SK-N-SH treated with all-trans-retinoic acid at 6 μM for 48 hours (cell line): ENCODE data around the gene EIF5AL1.
"Not testable (repeated sequence)": the region's sequence is repeated elsewhere in the genome, so short reads cannot be mapped to it uniquely, and the experiment has no call there.

Experiments used
- ATAC-seq: fragments of 200-7000 bp; cut with Tn5 transposase; 3 replicates; pipeline ENCODE4 v1.9.1; 2020; ENCODE audit warnings: mild to moderate bottlenecking, moderate library complexity
- ARNTL ChIP-seq: fragments of 450-650 bp; formaldehyde crosslinking; IDR thresholded peaks from 2 replicates; pipeline ENCODE4 v1.5.0; 2020; ENCODE audit warnings: low read depth, mild to moderate bottlenecking, moderate library complexity, borderline replicate concordance
- BACH2 ChIP-seq: fragments of 250-450 bp; sonication (Bioruptor Pico); IDR thresholded peaks from 2 replicates; pipeline ENCODE4 v1.9.0; 2021; ENCODE audit warnings: mild to moderate bottlenecking, borderline replicate concordance
- CSDC2 ChIP-seq: fragments of 250-450 bp; sonication (Bioruptor Pico); IDR thresholded peaks from 2 replicates; pipeline ENCODE4 v1.5.0; 2020; ENCODE audit warnings: mild to moderate bottlenecking, moderate library complexity
- ESRRG ChIP-seq: fragments of 250-450 bp; sonication (Bioruptor Pico); IDR thresholded peaks from 2 replicates; pipeline ENCODE4 v1.6.1; 2021; ENCODE audit warnings: mild to moderate bottlenecking
- GLIS3 ChIP-seq: fragments of 250-450 bp; sonication (Bioruptor Pico); IDR thresholded peaks from 2 replicates; pipeline ENCODE4 v1.5.0; 2020; ENCODE audit warnings: mild to moderate bottlenecking, moderate library complexity
- PPARA ChIP-seq: fragments of 250-450 bp; sonication (Bioruptor Pico); IDR thresholded peaks from 2 replicates; pipeline ENCODE4 v1.5.0; 2020; ENCODE audit warnings: mild to moderate bottlenecking, borderline replicate concordance
- RARB ChIP-seq: fragments of 250-450 bp; sonication (Bioruptor Pico); IDR thresholded peaks from 2 replicates; pipeline ENCODE4 v1.8.0; 2021; ENCODE audit warnings: mild to moderate bottlenecking, moderate library complexity
- SNAI2 ChIP-seq: fragments of 250-450 bp; sonication (Bioruptor Pico); IDR thresholded peaks from 2 replicates; pipeline ENCODE4 v1.5.0; 2020; ENCODE audit warnings: mild to moderate bottlenecking, moderate library complexity
- TOX ChIP-seq: fragments of 250-450 bp; sonication (Bioruptor Pico); IDR thresholded peaks from 2 replicates; pipeline ENCODE4 v1.8.0; 2021; ENCODE audit warnings: mild to moderate bottlenecking, moderate library complexity, borderline replicate concordance
- ZFP3 ChIP-seq: fragments of 250-450 bp; sonication (Bioruptor Pico); IDR thresholded peaks from 2 replicates; pipeline ENCODE4 v1.5.0; 2020; ENCODE audit warnings: mild to moderate bottlenecking, moderate library complexity
- ZFP30 ChIP-seq: fragments of 450-650 bp; formaldehyde crosslinking; IDR thresholded peaks from 2 replicates; pipeline ENCODE4 v1.5.0; 2022; ENCODE audit warnings: mild to moderate bottlenecking, moderate library complexity
- ZNF70 ChIP-seq: fragments of 450-650 bp; formaldehyde crosslinking; IDR thresholded peaks from 2 replicates; pipeline ENCODE4 v1.5.0; 2020; ENCODE audit warnings: mild to moderate bottlenecking, moderate library complexity
- ZNF8 ChIP-seq: fragments of 450-650 bp; formaldehyde crosslinking; IDR thresholded peaks from 2 replicates; pipeline ENCODE4 v1.5.0; 2020; ENCODE audit warnings: mild to moderate bottlenecking, moderate library complexity
- TF ChIP-seq, protein P1 (sequence below): fragments of 250-450 bp; sonication (Bioruptor Pico); IDR thresholded peaks from 2 replicates; pipeline ENCODE4 v1.5.0; 2020; ENCODE audit warnings: mild to moderate bottlenecking, moderate library complexity
- TF ChIP-seq, protein P2 (sequence below): fragments of 250-450 bp; sonication (Bioruptor Pico); IDR thresholded peaks from 2 replicates; pipeline ENCODE4 v1.8.0; 2021; ENCODE audit warnings: low read depth, mild to moderate bottlenecking, moderate library complexity, borderline replicate concordance
- TF ChIP-seq, protein P3 (sequence below): fragments of 250-450 bp; sonication (Bioruptor Pico); IDR thresholded peaks from 2 replicates; pipeline ENCODE4 v1.5.1; 2020; ENCODE audit warnings: low read depth, mild to moderate bottlenecking, moderate library complexity
- TF ChIP-seq, protein P4 (sequence below): fragments of 250-450 bp; sonication (Bioruptor Pico); IDR thresholded peaks from 2 replicates; pipeline ENCODE4 v1.8.0; 2020; ENCODE audit warnings: mild to moderate bottlenecking, moderate library complexity, borderline replicate concordance

EIF5AL1 gene

DNA sequence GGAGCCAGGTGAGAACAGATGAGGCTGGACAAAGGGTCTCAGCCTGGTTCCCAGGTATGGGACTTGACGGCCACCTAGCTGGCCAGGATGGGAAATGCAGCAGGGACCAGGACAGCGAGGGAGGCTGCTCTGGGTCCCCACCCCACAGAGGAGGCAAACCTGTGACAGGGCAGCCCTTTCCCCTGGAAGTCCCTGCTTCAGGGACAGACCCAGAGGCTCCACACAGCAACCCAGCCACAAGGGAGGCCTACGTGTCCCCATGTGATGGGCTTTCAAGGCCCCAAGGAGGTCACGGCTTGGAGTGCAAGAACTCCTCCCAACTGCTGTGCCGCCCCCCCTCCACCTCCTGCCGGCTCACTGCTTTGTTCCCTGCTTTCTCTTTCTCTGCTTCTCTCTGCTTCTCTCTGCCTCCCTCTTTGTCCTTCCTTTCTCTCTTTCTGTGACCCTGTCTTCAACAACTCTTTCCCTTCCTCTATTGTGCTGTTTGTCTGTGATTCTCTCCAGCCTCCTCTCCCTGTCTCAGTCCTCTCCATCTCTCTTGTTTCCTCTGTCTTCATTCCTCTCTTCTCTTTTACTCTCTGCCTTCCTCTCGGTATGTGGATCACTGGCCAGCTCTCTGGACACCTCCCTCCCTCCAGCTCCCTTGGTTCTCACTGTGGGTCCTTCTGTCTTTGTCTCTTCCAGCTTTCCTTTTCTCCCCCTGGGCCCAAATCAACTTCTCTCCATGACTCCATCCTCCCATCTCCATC is 9.6 kb upstream of the EIF5AL1 start (continued):
- TF ChIP-seq, protein P1, sequence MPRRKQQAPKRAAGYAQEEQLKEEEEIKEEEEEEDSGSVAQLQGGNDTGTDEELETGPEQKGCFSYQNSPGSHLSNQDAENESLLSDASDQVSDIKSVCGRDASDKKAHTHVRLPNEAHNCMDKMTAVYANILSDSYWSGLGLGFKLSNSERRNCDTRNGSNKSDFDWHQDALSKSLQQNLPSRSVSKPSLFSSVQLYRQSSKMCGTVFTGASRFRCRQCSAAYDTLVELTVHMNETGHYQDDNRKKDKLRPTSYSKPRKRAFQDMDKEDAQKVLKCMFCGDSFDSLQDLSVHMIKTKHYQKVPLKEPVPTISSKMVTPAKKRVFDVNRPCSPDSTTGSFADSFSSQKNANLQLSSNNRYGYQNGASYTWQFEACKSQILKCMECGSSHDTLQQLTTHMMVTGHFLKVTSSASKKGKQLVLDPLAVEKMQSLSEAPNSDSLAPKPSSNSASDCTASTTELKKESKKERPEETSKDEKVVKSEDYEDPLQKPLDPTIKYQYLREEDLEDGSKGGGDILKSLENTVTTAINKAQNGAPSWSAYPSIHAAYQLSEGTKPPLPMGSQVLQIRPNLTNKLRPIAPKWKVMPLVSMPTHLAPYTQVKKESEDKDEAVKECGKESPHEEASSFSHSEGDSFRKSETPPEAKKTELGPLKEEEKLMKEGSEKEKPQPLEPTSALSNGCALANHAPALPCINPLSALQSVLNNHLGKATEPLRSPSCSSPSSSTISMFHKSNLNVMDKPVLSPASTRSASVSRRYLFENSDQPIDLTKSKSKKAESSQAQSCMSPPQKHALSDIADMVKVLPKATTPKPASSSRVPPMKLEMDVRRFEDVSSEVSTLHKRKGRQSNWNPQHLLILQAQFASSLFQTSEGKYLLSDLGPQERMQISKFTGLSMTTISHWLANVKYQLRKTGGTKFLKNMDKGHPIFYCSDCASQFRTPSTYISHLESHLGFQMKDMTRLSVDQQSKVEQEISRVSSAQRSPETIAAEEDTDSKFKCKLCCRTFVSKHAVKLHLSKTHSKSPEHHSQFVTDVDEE (CRISPR knock-in tag), result no peak
- no peak for TF ChIP-seq SNAI2 (CRISPR knock-in tag)
- no peak for TF ChIP-seq ARNTL
- TF ChIP-seq RARB (CRISPR knock-in tag), result no peak
- no peak for TF ChIP-seq ZNF8 (CRISPR knock-in tag)
- no peak for TF ChIP-seq GLIS3
- TF ChIP-seq, protein P2, sequence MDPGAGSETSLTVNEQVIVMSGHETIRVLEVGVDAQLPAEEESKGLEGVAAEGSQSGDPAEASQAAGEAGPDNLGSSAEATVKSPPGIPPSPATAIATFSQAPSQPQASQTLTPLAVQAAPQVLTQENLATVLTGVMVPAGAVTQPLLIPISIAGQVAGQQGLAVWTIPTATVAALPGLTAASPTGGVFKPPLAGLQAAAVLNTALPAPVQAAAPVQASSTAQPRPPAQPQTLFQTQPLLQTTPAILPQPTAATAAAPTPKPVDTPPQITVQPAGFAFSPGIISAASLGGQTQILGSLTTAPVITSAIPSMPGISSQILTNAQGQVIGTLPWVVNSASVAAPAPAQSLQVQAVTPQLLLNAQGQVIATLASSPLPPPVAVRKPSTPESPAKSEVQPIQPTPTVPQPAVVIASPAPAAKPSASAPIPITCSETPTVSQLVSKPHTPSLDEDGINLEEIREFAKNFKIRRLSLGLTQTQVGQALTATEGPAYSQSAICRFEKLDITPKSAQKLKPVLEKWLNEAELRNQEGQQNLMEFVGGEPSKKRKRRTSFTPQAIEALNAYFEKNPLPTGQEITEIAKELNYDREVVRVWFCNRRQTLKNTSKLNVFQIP (CRISPR knock-in tag), result no peak

DNA sequence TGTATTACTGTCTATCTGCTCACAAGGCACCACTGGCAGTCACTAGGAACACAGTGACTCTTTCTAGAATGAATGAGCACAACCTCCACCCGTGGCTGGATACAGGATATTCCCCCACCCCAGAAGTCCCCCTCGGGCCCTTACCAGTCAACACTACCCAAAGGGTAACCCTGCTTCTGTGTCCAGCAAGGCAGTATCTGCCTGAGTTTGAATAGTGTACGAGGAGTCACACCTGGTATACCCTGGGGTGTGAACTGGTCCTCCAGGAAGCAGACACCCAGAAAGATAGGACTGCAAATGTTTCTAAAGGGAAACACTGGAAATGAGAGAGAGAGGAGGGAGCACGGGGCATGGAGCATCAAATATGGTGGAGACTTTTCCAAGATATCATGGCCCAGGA is 8.5 kb upstream of the EIF5AL1 start:
- not testable (repeated sequence) for ATAC-seq

DNA sequence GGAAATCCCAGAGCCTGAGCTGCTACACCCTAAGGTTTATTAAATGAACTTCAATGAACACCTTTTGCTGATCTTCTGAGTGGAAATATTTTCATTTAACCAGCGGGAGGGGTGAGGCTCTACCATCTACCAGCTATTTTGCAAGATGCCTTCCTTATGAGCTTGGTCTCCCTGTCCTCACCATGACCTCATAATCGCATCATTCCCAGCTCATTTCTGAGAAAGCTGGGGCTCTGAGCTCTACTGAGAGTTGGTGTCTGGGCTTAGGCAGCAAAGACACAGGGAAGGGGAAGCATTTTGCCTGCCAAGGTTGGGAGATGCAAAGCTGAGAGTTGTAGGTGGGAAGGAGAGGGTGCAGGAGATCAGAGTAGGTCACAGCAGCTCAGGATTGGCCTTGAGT is 7.8 kb upstream of the EIF5AL1 start:
- ATAC-seq, result not testable (repeated sequence)

DNA sequence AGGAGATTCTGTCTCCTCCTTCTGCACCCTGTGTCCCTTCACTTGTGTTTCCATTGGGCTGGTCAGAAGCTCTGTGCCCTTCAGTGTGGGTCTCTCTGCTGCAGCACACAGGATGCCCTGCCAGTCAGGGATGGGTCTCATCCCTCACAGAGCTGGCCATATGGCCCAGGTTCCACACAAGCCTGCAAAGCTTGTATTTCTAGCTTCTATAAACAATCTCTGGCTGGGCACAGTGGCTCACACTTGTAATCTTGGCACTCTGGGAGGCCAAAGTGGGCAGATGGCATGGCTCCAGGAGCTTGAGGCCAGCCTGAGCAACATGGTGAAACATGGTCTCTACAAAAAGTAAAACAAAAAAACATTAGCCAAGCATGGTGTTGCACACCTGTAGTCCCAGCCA is 7.0 kb upstream of the EIF5AL1 start:
- ATAC-seq, result not testable (repeated sequence)

DNA sequence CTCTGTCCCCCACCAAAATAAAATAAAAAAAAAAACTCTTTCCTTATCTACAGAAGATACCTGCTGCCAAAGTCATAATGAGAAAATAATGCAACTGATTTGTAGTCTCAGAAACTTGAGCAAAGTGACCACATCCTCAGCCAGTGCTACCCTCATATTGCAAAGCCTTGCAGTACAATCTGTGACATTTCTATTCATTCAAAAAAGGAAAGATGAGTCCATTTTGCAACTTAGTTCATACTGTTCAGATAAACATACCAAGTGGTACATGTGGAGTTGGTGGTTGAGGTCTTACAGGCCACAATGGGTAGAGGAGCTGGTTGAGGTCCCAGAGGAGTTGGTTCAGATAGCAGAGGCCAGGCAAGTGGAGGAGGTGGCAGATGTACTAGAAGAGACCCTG is 6.5 kb upstream of the EIF5AL1 start:
- ATAC-seq, result no peak
- TF ChIP-seq ARNTL (no peak), ZFP3 (CRISPR knock-in tag) (no peak)

DNA sequence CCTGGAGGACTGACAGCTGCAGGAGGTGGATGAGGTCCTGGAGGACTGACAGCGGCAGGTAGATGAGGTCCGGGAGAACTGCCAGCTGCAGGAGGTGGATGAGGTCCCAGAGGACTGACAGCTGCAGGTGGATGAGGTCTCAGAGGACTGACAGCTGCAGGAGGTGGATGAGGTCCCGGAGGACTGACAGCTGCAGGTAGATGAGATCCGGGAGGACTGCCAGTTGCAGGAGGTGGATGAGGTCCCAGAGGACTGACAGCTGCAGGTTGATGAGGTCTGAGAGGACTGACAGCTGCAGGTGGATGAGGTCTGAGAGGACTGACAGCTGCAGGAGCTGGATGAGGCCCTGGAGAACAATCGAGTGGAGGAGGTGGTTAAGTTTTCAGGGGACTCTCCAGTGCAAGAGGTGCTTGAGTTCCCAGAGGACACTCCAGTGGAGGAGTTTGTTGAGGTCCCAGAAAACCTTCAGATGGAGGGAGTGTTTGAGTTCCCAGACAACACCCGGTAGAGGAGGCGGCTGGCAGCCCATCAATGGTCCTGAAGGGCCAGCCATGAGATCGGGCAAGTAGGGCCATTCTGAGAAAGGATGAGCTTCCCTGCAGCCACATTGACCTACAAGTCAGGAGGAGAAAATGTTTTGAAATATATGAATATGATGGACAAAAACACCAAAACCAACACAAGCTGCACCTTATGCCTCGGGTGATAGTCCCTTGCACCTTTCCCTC is 4.7 kb upstream of the EIF5AL1 start:
- no peak for ATAC-seq
- TF ChIP-seq, protein P1 (CRISPR knock-in tag), result no peak
- TF ChIP-seq PPARA (CRISPR knock-in tag), result no peak
- TF ChIP-seq ZNF70, result no peak
- TF ChIP-seq ZFP3 (CRISPR knock-in tag), result no peak
- no peak for TF ChIP-seq ZFP30
- TF ChIP-seq, protein P2 (CRISPR knock-in tag), result no peak
- TF ChIP-seq ARNTL, result no peak
- TF ChIP-seq, protein P3, sequence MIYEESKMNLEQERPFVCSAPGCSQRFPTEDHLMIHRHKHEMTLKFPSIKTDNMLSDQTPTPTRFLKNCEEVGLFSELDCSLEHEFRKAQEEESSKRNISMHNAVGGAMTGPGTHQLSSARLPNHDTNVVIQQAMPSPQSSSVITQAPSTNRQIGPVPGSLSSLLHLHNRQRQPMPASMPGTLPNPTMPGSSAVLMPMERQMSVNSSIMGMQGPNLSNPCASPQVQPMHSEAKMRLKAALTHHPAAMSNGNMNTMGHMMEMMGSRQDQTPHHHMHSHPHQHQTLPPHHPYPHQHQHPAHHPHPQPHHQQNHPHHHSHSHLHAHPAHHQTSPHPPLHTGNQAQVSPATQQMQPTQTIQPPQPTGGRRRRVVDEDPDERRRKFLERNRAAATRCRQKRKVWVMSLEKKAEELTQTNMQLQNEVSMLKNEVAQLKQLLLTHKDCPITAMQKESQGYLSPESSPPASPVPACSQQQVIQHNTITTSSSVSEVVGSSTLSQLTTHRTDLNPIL (CRISPR knock-in tag), result no peak
- TF ChIP-seq, protein P4, sequence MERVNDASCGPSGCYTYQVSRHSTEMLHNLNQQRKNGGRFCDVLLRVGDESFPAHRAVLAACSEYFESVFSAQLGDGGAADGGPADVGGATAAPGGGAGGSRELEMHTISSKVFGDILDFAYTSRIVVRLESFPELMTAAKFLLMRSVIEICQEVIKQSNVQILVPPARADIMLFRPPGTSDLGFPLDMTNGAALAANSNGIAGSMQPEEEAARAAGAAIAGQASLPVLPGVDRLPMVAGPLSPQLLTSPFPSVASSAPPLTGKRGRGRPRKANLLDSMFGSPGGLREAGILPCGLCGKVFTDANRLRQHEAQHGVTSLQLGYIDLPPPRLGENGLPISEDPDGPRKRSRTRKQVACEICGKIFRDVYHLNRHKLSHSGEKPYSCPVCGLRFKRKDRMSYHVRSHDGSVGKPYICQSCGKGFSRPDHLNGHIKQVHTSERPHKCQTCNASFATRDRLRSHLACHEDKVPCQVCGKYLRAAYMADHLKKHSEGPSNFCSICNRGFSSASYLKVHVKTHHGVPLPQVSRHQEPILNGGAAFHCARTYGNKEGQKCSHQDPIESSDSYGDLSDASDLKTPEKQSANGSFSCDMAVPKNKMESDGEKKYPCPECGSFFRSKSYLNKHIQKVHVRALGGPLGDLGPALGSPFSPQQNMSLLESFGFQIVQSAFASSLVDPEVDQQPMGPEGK, result no peak
- no peak for TF ChIP-seq SNAI2 (CRISPR knock-in tag)
- no peak for TF ChIP-seq BACH2 (CRISPR knock-in tag)
- TF ChIP-seq CSDC2 (CRISPR knock-in tag), result no peak
- no peak for TF ChIP-seq ESRRG (CRISPR knock-in tag)
- TF ChIP-seq TOX (CRISPR knock-in tag), result no peak
